Esophagus squamous epithelium (tissue), 5 donors: Measurements from ENCODE around the gene NPHP1. TPM values are rescaled to one million over a fixed set of nuclear protein-coding genes. Genes with fewer than 3 reads are reported as not detected.

Experiments
- DNase-seq: peaks from one replicate; lab custom pipeline; 2025; lab: John Stamatoyannopoulos, UW
- H3K27ac ChIP-seq, 4 donors: fragments of 200-600 bp; sonication (generic); one replicate each; pipeline ENCODE4 v1.5.1; 2016 to 2019; ENCODE audit warnings: mild to moderate bottlenecking in 1 of 4
- H3K27me3 ChIP-seq, 4 donors: fragments of 200-600 bp; sonication (generic); 1 replicate in 3 of 4; 2 replicates in 1 of 4; pipeline versions ENCODE4 v1.5.1 to v1.6.0; 2017 to 2021; ENCODE audit warnings: antibody characterized with exemption in 1 of 4
- H3K36me3 ChIP-seq, 3 donors: fragments of 200-600 bp; sonication (generic); one replicate each; pipeline ENCODE4 v1.5.1; 2016 to 2019
- H3K4me1 ChIP-seq, 3 donors: fragments of 200-600 bp; sonication (generic); one replicate each; pipeline ENCODE4 v1.5.1; 2017 to 2019
- H3K4me3 ChIP-seq, 4 donors: fragments of 200-600 bp; sonication (generic); 1 replicate in 3 of 4; 2 replicates in 1 of 4; pipeline ENCODE4 v1.5.1; 2016 to 2019; ENCODE audit warnings: mild to moderate bottlenecking in 2 of 4, moderate library complexity in 1 of 4
- H3K9me3 ChIP-seq, 3 donors: fragments of 200-600 bp; sonication (generic); one replicate each; pipeline ENCODE4 v1.5.1; 2016 to 2019
- POLR2A ChIP-seq, 4 donors: fragments of 450-650 bp; IDR thresholded peaks; one replicate each; pipeline ENCODE4 v1.6.1; 2017; ENCODE audit warnings: antibody characterized with exemption in 4 of 4, mild to moderate bottlenecking in 4 of 4, moderate library complexity in 3 of 4
- WGBS, 2 donors: methylation state at CpG; one replicate each; pipeline ENCODE4 v1.1.5; 2018; 5-methylcytosine and 5-hydroxymethylcytosine counted together
- intact Hi-C: fragments of 100-400 bp; cut with DNase I; formaldehyde crosslinking; loops from one replicate; pipeline ENCODE4 v1.15.0; 2022
- total RNA-seq, 4 donors: library from RNA; depleted of rRNA; stranded (reverse); fragments of >200 nt; gene quantifications; one replicate each; pipeline ENCODE4 v1.1.0, GENCODE V29; 2016
- TF ChIP-seq, protein P1 (sequence below), 6 experiments: fragments of 450-650 bp in 4 of 6; fragments of 200-600 bp in 2 of 6; sonication (generic) in 2 of 6; IDR thresholded peaks; one replicate each; pipeline ENCODE4 v1.5.1; 2016 to 2019; ENCODE audit warnings: antibody characterized with exemption in 6 of 6, mild to moderate bottlenecking in 4 of 6, moderate library complexity in 4 of 6
- donor health status: DM: yes; HTN: yes; CAD: no.

The NPHP1 gene
- total RNA-seq, 4 donors from 2014 or later: 0.57 to 3.8 (median 1.5) TPM

DNA sequence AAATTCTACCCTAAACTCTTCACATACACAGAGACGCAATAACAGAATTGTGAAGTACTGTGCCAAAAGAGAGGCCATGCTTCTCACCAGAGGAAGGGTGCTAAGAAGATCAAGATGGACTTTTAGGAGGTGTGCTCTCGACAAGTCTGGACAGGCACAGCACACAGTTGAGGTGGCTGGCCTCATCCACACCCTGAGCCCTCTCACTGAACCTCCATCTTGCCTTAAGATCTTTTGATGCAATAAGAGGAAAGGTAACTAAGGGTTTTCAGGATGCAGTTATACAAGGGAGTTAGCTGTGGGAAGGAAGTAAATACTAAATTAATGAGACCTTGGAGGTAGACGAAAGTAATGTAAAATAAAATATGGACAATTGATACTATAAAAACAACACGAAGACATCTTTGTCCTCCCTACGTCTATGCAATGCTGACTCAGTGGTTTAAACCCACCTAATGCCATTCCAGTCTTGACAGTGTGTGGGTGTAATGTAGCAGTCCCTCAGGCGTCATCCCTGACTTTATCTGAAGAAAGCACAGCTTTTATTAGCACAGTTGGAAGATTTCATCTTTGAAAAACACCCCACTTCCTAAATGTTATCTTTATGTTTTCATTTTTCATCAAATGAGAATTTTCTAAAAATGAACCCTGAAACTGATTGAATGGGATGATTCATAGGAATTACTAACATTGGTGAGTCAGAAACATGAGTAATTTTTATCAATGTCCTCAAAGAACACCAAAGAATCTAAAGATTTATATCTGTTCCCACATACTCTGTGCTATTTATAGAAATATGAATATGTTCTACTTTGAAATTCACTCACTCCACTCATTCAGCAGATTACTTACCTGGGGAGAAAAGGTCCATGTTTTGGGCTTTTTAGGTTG is 55.2 kb downstream of the NPHP1 start:
- TF ChIP-seq, protein P1, sequence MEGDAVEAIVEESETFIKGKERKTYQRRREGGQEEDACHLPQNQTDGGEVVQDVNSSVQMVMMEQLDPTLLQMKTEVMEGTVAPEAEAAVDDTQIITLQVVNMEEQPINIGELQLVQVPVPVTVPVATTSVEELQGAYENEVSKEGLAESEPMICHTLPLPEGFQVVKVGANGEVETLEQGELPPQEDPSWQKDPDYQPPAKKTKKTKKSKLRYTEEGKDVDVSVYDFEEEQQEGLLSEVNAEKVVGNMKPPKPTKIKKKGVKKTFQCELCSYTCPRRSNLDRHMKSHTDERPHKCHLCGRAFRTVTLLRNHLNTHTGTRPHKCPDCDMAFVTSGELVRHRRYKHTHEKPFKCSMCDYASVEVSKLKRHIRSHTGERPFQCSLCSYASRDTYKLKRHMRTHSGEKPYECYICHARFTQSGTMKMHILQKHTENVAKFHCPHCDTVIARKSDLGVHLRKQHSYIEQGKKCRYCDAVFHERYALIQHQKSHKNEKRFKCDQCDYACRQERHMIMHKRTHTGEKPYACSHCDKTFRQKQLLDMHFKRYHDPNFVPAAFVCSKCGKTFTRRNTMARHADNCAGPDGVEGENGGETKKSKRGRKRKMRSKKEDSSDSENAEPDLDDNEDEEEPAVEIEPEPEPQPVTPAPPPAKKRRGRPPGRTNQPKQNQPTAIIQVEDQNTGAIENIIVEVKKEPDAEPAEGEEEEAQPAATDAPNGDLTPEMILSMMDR (IDR thresholded peaks at IDR 0.05): no peak
- TF ChIP-seq POLR2A (IDR thresholded peaks at IDR 0.05): no peak
- no peak for DNase-seq
- WGBS, 2 donors: 20 to 47% methylated on average over 5 to 6 of the region's 6 CpGs
- intact Hi-C loops: no loop called here
- H3K4me1 ChIP-seq: peaks cover 4 to 25% (median 8%) of the 10 kb centered on the region in 3 donors
- peak overlapping the region; percentile 49 to 73 (median 52) for H3K27ac ChIP-seq
- H3K9me3 ChIP-seq: peaks cover 0 to 4% (median 3%) of the 10 kb centered on the region in 3 donors
- no peak overlapping the region for H3K4me3 ChIP-seq
- H3K27me3 ChIP-seq: no peaks in the 10 kb centered on the region
- H3K36me3 ChIP-seq: no peaks in the 10 kb centered on the region

DNA sequence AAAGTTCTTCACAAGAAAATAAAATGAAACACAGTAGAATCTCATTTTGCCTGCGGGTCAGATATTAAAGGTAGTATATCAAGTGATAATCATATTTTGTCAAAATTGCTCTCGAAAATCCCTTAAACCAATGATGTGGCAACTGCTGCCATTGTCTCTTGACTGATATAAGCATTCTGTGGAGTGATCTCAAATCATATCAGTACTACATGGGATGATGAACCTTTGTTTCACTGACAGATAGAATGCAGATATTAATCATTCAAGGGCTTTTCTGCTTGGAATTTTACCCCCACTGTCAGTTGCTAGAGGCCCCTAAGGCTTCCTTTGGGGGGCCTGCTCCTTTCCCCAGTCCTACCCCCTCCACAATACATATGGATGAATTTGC is 57.9 kb downstream of the NPHP1 start:
- TF ChIP-seq, protein P1 (IDR thresholded peaks at IDR 0.05): no peak
- TF ChIP-seq POLR2A (IDR thresholded peaks at IDR 0.05): no peak
- no peak overlapping the region for H3K27ac ChIP-seq
- H3K9me3 ChIP-seq: no peaks in the 10 kb centered on the region
- peaks cover 4 to 16% (median 8%) of the 10 kb centered on the region in 3 donors for H3K4me1 ChIP-seq
- intact Hi-C loops: no loop called here
- DNase-seq: no peak
- H3K36me3 ChIP-seq: no peaks in the 10 kb centered on the region
- no peak overlapping the region for H3K4me3 ChIP-seq
- H3K27me3 ChIP-seq: no peaks in the 10 kb centered on the region
- 88 to 95% methylated on average over 2 of the region's 2 CpGs for WGBS, 2 donors

DNA sequence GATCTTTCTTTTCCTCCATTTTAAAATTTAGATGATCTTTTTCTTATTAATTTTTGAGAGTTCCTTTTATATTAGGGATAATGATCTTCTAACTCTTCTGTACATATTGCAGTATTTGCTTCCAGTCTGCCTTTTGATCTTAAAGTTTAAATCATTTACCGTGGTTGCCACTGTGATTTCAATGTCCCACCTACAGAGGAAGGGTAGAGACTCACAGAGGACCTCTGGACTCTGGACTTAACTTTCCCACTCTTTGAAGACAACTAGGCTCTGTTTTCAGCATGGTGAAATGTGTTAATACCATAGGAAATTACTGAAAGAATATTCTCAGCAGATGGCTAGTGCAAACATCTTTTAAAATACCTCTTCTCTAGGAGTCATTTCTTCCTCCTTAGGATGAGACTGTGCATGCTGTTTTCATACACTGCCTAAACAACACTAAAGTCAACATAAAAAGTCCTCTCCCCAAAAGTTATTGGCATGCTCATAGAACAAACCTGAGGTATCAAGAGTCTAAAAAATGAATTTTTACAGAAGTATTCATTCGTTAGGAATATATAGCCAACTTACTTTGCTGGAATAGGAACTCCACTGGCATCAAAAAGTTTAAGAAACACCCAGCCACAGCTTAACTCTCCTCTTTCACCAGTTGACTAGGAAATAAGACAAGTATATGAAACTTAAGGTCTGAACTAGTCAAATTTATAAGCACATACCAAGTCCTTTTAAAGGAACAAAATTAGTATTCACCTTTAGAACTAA is 58.4 kb downstream of the NPHP1 start:
- H3K27ac ChIP-seq: no peak overlapping the region
- H3K4me1 ChIP-seq: peaks cover 4 to 16% (median 8%) of the 10 kb centered on the region in 3 donors
- intact Hi-C loops: no loop called here
- no peaks in the 10 kb centered on the region for H3K36me3 ChIP-seq
- no peak for DNase-seq
- no peak for TF ChIP-seq POLR2A (IDR thresholded peaks at IDR 0.05)
- TF ChIP-seq, protein P1 (IDR thresholded peaks at IDR 0.05): no peak
- no peak overlapping the region for H3K4me3 ChIP-seq
- H3K9me3 ChIP-seq: no peaks in the 10 kb centered on the region
- no peaks in the 10 kb centered on the region for H3K27me3 ChIP-seq
- 61 to 74% methylated on average over 2 of the region's 2 CpGs for WGBS, 2 donors

DNA sequence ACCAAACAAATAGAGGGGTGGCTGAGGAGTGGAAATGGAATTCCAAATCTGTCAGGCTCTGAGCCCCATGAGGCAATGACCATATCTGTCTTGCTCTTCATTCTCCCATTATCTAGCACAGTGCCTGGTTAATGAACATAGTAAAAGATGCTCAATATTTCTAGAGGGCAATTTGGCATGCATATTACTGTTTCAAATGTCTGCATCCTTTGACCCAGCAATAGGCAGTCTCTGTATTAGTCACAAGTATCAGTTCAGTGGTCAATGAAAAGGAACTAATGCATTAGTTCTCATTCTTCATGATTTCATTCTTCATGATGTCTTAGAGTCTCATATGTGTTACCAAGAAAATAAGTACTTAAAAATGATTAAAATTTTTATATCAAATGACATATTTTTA is 60.8 kb downstream of the NPHP1 start:
- TF ChIP-seq, protein P1 (IDR thresholded peaks at IDR 0.05): no peak
- TF ChIP-seq POLR2A (IDR thresholded peaks at IDR 0.05): no peak
- Histone ChIP-seq H3K27ac (no peak overlapping the region), H3K4me3 (no peak overlapping the region), H3K4me1 (peaks cover 0 to 8% (median under 1%) of the 10 kb centered on the region in 3 donors), H3K9me3 (no peaks in the 10 kb centered on the region), H3K36me3 (no peaks in the 10 kb centered on the region), H3K27me3 (no peaks in the 10 kb centered on the region)
- DNase-seq: no peak
- intact Hi-C loops: no loop called here

DNA sequence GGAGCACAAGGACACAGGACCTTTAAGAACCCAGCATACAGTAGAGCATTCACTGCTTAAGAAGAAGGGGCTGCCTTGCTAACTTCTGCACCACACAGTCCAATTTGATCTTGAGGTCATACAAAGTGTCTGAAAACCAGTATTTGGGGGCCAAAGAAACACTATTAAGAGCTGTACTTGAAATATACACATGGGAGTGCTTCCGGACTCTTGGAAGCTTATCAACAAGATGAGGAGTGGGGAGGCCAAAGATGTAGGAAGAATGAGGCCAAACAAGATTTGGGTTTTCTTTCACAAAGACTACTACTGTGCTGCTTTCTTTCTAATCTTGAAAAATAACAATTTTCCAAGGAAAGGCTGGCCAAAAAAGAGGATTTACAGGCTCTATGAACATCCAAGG is 64.4 kb downstream of the NPHP1 start:
- Histone ChIP-seq H3K27me3 (no peaks in the 10 kb centered on the region), H3K9me3 (no peaks in the 10 kb centered on the region), H3K27ac (no peak overlapping the region), H3K4me1 (peaks cover 0 to 12% (median 0%) of the 10 kb centered on the region in 3 donors), H3K36me3 (no peaks in the 10 kb centered on the region), H3K4me3 (no peak overlapping the region)
- DNase-seq: no peak
- TF ChIP-seq, protein P1 (IDR thresholded peaks at IDR 0.05): no peak
- no peak for TF ChIP-seq POLR2A (IDR thresholded peaks at IDR 0.05)
- WGBS, 2 donors: 62 to 88% methylated on average over 1 of the region's 1 CpG
- intact Hi-C loops: no loop called here
